Breast epithelium (tissue), 4 donors: ENCODE data around the gene PDE4C. TPM values are rescaled to one million over a fixed set of nuclear protein-coding genes. Genes with fewer than 3 reads are reported as not detected.

Source experiments
- DNase-seq, 2 donors: peaks; one replicate each; pipeline ENCODE4 v3.0.0-alpha.2; 2019; ENCODE audit warnings: low spot score in 2 of 2
- H3K27ac ChIP-seq, 2 donors: fragments of 200-600 bp; sonication (generic) in 1 of 2; one replicate each; pipeline ENCODE4 v1.5.1; 2016 to 2019; ENCODE audit warnings: mild to moderate bottlenecking in 1 of 2
- H3K27me3 ChIP-seq, 2 donors: fragments of 200-600 bp; sonication (generic) in 1 of 2; one replicate each; pipeline versions ENCODE4 v1.5.1 to v1.6.0; 2017 to 2019; ENCODE audit warnings: control low read depth in 1 of 2, mild to moderate bottlenecking in 1 of 2
- H3K36me3 ChIP-seq: fragments of 200-600 bp; one replicate; pipeline ENCODE4 v1.5.1; 2019
- H3K4me1 ChIP-seq, 2 donors: fragments of 200-600 bp; sonication (generic); one replicate each; pipeline ENCODE4 v1.5.1; 2016 to 2019; ENCODE audit warnings: control low read depth in 1 of 2
- H3K4me3 ChIP-seq, 3 donors: fragments of 200-600 bp; sonication (generic); 1 replicate in 2 of 3; 2 replicates in 1 of 3; pipeline ENCODE4 v1.5.1; 2016 to 2019; ENCODE audit warnings: mild to moderate bottlenecking in 3 of 3, moderate library complexity in 2 of 3
- H3K9me3 ChIP-seq, 2 donors: fragments of 200-600 bp; sonication (generic) in 1 of 2; one replicate each; pipeline ENCODE4 v1.5.1; 2016 to 2019; ENCODE audit warnings: control low read depth in 1 of 2
- POLR2A ChIP-seq: fragments of 450-650 bp; IDR thresholded peaks from one replicate; pipeline ENCODE4 v1.6.1; 2016; ENCODE audit warnings: antibody characterized with exemption, mild to moderate bottlenecking, moderate library complexity
- POLR2AphosphoS5 ChIP-seq, 3 donors: sonication (generic); formaldehyde crosslinking; IDR thresholded peaks; one replicate each; pipeline ENCODE4 v1.6.1; 2017; ENCODE audit warnings: antibody characterized with exemption in 3 of 3
- intact Hi-C: fragments of 100-400 bp; cut with DNase I; formaldehyde crosslinking; loops from one replicate; pipeline ENCODE4 v1.15.1; 2023; ENCODE audit warnings: low total_unique reads
- total RNA-seq, 3 donors: library from RNA; depleted of rRNA; stranded (reverse); fragments of >200 nt; gene quantifications; one replicate each; pipeline ENCODE4 v1.1.0, GENCODE V29; 2016
- TF ChIP-seq, protein P1 (sequence below), 3 donors: fragments of 450-650 bp; IDR thresholded peaks; one replicate each; pipeline ENCODE4 v1.5.1; 2016 to 2017; ENCODE audit warnings: antibody characterized with exemption in 3 of 3, mild to moderate bottlenecking in 3 of 3, moderate library complexity in 3 of 3

PDE4C gene
- total RNA-seq, 3 donors from 2014 or later = 0.33 to 1.3 TPM; not detected in 1

DNA sequence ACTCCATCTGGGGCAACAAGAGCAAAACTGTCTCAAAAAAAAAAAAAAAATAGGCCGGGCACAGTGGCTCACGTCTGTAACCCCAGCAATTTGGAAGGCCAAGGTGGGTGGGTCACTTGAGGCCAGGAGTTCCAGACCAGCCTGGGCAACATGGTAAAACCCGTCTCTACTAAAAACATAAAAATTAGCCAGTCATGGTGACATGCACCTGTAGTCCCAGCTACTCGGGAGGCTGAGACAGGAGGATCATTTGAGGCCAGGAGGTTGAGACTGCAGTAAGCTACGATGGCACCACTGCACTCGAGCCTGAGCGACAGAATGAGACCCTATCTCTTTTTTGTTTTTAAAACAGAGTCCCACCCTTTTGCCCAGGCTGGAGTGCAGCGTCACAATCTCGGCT lies 44.1 kb upstream of the PDE4C start:
- no peaks in the 10 kb centered on the region for H3K9me3 ChIP-seq
- H3K4me1 ChIP-seq = peaks cover 8 to 9% of the 10 kb centered on the region in 2 donors
- no peaks in the 10 kb centered on the region for H3K36me3 ChIP-seq
- DNase-seq = no peak
- no peak overlapping the region for H3K27ac ChIP-seq
- intact Hi-C loops = no loop called here
- no peak overlapping the region for H3K4me3 ChIP-seq
- H3K27me3 ChIP-seq = no peaks in the 10 kb centered on the region
- no peak for TF ChIP-seq POLR2A
- TF ChIP-seq, protein P1, sequence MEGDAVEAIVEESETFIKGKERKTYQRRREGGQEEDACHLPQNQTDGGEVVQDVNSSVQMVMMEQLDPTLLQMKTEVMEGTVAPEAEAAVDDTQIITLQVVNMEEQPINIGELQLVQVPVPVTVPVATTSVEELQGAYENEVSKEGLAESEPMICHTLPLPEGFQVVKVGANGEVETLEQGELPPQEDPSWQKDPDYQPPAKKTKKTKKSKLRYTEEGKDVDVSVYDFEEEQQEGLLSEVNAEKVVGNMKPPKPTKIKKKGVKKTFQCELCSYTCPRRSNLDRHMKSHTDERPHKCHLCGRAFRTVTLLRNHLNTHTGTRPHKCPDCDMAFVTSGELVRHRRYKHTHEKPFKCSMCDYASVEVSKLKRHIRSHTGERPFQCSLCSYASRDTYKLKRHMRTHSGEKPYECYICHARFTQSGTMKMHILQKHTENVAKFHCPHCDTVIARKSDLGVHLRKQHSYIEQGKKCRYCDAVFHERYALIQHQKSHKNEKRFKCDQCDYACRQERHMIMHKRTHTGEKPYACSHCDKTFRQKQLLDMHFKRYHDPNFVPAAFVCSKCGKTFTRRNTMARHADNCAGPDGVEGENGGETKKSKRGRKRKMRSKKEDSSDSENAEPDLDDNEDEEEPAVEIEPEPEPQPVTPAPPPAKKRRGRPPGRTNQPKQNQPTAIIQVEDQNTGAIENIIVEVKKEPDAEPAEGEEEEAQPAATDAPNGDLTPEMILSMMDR (IDR thresholded peaks at IDR 0.05) = no peak
- no peak for TF ChIP-seq POLR2AphosphoS5 (IDR thresholded peaks at IDR 0.05)

DNA sequence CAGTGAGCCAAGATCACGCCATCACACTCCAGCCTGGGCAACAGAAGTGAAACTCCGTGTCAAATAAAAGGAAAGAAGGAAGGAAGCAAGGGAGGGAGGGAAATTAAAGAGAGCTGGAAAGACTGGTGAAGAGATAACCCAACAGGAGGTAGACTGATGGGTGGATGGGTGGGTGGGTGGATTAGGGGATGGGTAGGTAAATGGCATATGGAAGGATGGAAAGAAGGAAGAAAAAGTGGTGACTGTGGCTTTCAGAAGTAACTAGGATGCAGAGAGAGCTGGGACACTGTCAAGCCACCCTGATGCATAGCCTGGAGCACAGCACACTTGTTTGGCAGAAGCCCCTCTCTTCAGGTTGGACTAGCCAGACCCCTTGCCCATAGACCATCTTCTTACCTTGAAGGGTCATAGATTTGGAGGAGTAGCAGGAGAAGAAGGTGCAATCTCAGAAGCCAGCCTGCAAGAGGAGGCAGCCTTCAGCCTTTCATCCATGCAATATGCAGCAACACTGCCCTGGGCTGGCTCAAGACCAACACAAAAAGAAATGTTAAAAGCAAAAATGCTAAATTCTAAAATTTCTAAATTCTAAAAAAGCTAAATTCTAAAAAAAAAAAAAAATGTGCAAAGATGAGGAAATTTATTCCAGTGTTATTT lies 43.0 kb upstream of the PDE4C start:
- Histone ChIP-seq H3K4me1 (peaks cover 0 to under 1% of the 10 kb centered on the region in 2 donors), H3K27ac (no peak overlapping the region), H3K4me3 (no peak overlapping the region), H3K36me3 (peaks cover 5% of the 10 kb centered on the region), H3K27me3 (no peaks in the 10 kb centered on the region), H3K9me3 (no peaks in the 10 kb centered on the region)
- intact Hi-C loops = loop anchor here (10.0 kb wide), 1 partner anchor 146 kb away; the partner anchor contains the start of gene SSBP4
- no peak for DNase-seq
- TF ChIP-seq POLR2AphosphoS5 (IDR thresholded peaks at IDR 0.05) = no peak
- TF ChIP-seq, protein P1 (IDR thresholded peaks at IDR 0.05) = no peak
- TF ChIP-seq POLR2A = no peak

DNA sequence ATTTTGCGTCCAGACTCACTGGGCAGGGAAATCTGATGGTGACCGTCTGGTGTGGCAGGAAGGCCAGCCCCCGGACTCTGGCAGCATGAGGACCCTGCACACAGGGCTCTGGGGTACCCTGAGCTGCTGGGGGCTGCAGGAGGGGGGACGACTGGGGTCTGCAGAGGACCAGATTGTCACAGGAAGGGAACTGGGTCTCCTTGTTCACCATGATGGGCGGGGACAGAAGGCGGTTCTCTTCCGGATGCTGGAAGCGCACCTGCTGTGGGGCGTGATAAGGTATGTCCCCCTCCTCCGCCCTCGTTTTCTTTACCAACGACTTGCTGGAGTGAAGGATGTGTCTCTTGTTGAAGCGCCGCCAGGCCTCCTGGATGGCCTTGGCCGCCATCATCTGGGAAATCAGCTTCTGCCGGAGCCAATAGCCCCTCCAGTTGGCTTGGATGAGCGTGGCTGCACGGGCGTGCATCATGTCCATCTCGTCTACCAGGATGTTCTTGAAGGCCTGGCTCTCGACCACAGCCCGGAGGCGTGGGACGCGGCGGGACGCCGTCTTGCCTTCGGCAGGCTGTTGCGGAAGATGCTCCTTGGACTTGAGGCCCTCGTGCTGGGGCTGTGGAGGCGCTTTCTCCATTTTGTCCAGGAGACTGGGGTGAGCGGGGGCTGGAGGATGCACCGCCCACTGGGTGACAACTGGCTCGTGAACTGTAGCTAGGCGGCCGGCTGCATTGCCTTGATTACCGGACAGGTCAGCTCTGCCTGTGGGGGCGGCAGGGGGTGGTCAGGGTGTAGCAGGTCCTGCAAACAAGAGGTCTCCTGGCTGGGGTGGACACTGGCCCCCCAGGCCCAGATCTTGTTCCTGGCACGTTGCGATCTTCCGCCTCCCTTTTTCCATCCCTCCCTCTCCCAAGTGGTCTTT lies 40.8 kb upstream of the PDE4C start:
- H3K27ac ChIP-seq = no peak overlapping the region
- DNase-seq = no peak
- H3K36me3 ChIP-seq = peaks cover 5% of the 10 kb centered on the region
- H3K4me1 ChIP-seq = no peaks in the 10 kb centered on the region
- no peaks in the 10 kb centered on the region for H3K9me3 ChIP-seq
- H3K4me3 ChIP-seq = no peak overlapping the region
- intact Hi-C loops = loop anchor here (10.0 kb wide), 1 partner anchor 148 kb away; the partner anchor contains the start of gene SSBP4
- TF ChIP-seq POLR2A (no peak), POLR2AphosphoS5 (IDR thresholded peaks at IDR 0.05) (no peak)
- TF ChIP-seq, protein P1 (IDR thresholded peaks at IDR 0.05) = no peak
- H3K27me3 ChIP-seq = no peaks in the 10 kb centered on the region

DNA sequence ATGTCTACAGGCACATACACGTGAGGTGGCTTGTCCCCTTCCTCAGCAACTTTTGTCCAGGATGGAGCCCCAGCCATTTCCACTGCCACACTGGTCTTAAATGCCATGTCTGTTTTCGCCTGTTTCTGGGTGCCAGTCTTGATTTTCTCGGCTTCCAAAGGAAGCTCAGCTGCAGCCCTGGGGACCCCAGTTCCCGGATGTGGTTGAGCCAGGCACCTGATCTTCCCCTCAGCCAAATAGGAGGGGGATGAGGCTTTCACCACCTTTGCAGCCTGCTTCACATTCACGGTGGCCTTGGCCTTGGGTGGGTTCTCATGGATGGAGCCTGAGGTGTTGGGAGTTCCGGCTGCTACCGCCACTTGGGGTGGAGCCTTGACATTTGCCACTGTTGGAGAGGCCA lies 39.3 kb upstream of the PDE4C start:
- no peak overlapping the region for H3K27ac ChIP-seq
- no peak for DNase-seq
- no peaks in the 10 kb centered on the region for H3K9me3 ChIP-seq
- no peaks in the 10 kb centered on the region for H3K4me1 ChIP-seq
- TF ChIP-seq POLR2AphosphoS5 (IDR thresholded peaks at IDR 0.05) = no peak
- TF ChIP-seq, protein P1 (IDR thresholded peaks at IDR 0.05) = no peak
- TF ChIP-seq POLR2A = no peak
- intact Hi-C loops = loop anchor here (10.0 kb wide), 1 partner anchor 149 kb away; the partner anchor contains the start of gene SSBP4
- H3K27me3 ChIP-seq = no peaks in the 10 kb centered on the region
- no peak overlapping the region for H3K4me3 ChIP-seq
- H3K36me3 ChIP-seq = peaks cover 5% of the 10 kb centered on the region
